ENCODE measurements around the gene PTGFRN.

PTGFRN gene

DNA sequence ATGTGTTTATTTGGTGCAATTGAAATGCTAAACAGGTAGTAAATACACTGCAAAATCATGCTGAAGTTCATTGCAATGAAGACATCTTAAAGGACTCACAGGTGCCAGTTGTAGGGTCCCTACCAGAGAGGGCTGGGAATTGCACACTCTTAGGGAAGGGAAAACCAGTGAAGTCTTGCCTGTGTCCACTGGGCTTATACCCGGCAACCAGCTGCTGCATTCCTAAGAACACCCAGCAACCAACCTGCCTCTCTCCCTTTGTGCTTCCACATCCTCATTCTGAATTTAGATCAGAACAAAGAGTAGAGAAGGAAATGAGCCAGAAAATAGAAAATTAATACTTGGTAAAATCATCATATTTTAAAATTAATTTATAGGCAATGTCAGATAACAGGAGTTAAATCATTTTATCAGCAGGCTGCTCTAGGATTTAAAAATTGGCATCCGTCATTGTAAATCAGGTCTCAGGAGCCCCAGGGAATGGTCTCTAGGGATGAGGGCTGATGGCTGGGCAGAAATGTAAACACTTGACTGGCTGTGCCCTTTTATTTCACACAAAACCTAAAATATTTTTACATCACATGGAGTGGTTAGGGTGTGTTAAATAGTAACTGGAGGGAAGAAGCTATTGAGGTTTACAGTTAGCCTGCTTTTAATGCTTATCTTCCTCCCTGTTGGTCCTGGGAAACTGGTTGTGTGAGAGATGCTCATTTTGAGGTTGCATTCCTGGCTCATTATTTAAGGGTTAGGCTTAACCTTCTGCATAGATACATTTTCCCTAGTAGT lies 31.3 kb downstream of the PTGFRN start:
- in situ Hi-C loops (cut with MboI; ENCODE audit: low sequenced_read_pairs) = no loop called here

DNA sequence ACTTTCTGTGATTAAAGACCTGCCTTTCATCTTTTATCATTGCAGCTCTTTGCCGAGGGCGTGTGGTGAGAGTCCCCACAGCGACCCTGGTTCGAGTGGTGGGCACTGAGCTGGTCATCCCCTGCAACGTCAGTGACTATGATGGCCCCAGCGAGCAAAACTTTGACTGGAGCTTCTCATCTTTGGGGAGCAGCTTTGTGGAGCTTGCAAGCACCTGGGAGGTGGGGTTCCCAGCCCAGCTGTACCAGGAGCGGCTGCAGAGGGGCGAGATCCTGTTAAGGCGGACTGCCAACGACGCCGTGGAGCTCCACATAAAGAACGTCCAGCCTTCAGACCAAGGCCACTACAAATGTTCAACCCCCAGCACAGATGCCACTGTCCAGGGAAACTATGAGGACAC lies 32.0 kb downstream of the PTGFRN start:
- in situ Hi-C loops (cut with MboI; ENCODE audit: low sequenced_read_pairs) = no loop called here

DNA sequence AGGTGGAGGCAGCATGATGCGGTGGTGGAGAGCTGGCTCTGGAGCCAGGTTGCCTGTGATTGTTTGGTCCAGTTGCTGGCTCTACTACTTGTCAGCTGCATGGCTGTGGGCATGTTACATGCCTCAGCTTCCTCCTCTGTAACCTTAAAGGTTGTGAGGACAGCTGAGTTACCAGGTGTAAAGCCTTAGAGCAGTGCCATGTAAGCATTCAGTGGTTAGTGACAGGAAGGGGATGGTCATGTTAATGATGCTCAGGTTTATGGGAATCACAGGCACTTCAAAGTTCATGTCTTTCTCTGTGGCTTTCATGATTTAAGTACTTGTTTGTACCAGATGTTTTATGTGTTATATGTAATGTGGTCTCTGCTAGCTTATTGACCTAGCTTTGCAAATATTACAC lies 32.6 kb downstream of the PTGFRN start:
- in situ Hi-C loops (cut with MboI; ENCODE audit: low sequenced_read_pairs) = no loop called here

DNA sequence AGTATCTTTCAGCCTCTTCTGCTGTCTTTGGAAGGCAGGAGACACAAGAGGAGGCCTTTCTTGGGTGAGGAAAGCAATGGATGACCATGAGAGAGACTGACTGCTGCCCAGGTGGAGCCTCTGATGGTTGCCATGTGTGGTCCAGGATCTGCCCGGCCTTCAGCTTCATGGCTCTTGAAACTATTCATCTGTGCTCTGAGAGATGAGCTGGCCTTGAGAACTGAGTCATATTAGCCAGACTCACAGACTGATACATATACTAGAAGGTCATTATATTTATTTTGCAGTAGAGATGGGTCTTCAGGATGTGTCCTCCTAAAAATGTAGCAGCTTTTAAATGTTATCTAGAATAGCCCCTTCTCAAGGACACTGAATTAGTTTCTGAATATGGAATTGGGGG lies 33.7 kb downstream of the PTGFRN start:
- in situ Hi-C loops (cut with MboI; ENCODE audit: low sequenced_read_pairs) = no loop called here

DNA sequence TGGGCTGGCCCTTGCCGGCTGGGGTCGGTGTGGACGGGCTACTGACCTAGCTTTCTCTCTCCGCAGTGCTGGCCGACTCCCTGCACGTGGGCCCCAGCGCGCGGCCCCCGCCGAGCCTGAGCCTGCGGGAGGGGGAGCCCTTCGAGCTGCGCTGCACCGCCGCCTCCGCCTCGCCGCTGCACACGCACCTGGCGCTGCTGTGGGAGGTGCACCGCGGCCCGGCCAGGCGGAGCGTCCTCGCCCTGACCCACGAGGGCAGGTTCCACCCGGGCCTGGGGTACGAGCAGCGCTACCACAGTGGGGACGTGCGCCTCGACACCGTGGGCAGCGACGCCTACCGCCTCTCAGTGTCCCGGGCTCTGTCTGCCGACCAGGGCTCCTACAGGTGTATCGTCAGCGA lies 34.9 kb downstream of the PTGFRN start:
- in situ Hi-C loops (cut with MboI; ENCODE audit: low sequenced_read_pairs) = no loop called here

DNA sequence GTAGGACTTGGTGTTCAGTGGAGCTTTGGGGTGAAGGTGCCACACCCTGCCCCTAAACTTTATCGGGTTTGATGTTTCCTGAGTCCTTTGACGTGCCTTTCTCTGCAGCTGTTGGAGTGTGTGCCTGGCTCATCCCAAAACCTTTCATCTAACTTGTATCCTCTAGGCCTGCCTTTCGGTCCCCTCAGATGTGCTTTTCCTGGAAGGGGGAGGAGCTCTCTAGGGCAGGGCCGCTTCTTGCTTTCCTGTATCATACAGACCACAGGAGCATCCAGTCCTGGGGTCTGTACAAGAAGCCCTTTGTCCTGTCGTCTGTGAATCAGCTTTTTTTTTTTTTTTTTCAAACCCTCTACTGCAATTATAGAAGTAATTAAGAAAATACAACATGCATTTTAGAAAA lies 35.7 kb downstream of the PTGFRN start:
- in situ Hi-C loops (cut with MboI; ENCODE audit: low sequenced_read_pairs) = no loop called here

DNA sequence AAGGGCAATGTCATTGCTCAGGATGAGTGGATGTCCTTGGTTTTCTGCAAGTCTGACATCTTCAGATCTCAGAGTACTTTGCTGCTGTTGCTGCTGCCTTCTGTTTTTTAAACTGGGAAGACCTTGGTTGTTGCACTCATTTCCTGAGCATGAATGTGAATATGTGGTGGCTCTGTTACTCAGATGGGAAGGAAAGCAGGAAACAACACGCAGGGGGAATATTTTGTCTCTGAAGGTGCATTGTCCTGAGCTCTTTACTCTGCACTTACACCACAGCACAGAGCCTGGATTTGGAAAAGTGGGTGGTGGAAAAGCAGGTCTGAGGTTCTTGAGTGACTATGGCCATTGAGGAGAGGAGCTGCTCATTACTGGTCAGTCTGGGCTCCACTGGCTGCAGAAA lies 36.3 kb downstream of the PTGFRN start:
- in situ Hi-C loops (cut with MboI; ENCODE audit: low sequenced_read_pairs) = no loop called here

DNA sequence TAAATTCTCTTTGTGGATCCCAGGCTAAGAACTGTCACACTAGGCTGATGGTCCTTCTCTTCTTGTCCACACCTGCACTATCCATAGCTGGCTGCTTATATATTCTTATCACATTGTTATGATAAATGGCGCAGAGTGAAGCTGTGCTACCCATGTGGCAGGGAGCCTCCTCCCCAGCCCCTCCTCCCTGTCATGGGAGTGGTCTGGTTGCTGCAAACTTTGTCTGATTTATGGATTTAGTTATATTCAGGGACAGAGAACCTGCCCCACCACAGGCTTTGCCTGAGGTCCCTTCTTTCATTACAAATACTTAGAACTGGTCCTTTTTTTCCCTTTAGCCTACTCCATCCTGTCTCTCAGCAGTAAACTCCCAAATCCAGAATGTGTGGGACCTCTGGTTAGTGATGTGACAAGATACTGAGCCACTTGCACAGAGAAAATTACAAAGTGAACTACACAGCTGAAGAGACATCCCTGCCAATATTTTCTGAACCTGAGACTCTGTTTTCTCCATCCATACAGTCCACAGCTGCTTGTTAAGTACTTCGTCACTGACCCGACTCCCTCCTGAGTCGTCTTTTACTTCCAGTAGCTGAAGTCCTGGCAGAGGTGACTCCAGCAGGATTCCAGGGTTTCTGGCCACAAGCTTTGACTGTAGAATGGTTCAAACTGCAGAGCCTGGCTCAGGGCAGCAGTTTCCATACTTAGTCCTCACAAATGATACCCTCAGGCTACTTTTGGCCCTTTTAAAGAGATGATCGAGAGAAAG lies 37.6 kb downstream of the PTGFRN start:
- in situ Hi-C loops (cut with MboI; ENCODE audit: low sequenced_read_pairs) = no loop called here

DNA sequence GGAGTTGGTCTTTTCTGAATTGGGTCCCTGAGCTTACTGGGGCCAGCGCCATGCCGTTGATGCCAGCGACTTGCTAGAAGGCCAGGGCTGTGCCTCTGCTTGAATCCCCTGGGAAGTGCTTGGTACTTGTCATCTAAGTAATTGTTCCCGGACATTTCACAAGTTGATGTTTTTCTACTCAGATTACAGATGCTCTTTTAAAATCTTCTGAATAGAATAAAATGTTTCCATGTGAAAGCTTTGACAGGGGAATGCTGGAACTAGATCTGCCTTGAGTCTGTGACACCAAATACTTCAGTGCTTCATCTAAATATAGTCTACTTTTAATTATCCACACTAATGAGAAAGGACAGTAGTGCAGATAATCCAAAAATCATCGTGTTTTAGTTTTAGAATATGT lies 38.3 kb downstream of the PTGFRN start:
- in situ Hi-C loops (cut with MboI; ENCODE audit: low sequenced_read_pairs) = no loop called here

DNA sequence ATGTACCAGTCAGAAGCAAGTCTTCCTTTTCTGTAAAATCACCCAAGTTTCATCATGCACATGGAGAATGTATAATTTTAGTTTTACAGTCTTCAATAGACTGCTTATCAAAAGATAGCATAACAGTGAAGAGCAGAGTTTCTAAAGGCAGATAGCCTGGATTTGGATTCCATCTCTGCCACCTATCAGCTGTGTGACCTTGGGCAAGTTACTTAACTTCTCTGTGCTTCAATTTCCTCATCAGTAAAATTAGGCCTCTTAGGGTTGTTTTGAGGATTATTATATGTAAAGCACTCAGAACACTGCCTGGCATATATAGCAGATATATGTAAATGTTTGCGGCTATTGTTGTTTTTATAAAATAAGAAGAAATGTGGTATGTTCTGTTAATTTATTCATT lies 38.9 kb downstream of the PTGFRN start:
- in situ Hi-C loops (cut with MboI; ENCODE audit: low sequenced_read_pairs) = no loop called here

DNA sequence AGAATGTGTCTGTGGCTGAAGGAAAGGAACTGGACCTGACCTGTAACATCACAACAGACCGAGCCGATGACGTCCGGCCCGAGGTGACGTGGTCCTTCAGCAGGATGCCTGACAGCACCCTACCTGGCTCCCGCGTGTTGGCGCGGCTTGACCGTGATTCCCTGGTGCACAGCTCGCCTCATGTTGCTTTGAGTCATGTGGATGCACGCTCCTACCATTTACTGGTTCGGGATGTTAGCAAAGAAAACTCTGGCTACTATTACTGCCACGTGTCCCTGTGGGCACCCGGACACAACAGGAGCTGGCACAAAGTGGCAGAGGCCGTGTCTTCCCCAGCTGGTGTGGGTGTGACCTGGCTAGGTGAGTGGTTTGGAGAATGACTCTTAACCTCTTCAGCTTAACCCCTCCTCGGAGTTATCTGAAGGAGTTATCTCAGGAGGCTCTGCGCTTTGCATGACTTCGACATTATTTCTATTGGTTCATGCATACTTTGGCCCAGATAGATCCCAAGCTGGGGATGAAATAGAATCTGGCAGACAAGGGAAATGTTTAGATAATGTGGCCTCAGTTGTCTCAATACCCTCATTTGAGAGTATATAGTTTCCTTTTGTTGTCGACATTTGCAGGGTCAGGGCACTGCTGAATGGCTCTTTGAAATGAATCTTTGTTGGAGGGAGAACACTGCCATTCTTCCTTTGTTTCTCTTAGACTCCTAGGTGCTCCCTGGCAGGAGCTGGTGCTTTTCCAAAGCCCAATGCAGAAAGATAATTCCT lies 39.7 kb downstream of the PTGFRN start:
- in situ Hi-C loops (cut with MboI; ENCODE audit: low sequenced_read_pairs) = no loop called here

DNA sequence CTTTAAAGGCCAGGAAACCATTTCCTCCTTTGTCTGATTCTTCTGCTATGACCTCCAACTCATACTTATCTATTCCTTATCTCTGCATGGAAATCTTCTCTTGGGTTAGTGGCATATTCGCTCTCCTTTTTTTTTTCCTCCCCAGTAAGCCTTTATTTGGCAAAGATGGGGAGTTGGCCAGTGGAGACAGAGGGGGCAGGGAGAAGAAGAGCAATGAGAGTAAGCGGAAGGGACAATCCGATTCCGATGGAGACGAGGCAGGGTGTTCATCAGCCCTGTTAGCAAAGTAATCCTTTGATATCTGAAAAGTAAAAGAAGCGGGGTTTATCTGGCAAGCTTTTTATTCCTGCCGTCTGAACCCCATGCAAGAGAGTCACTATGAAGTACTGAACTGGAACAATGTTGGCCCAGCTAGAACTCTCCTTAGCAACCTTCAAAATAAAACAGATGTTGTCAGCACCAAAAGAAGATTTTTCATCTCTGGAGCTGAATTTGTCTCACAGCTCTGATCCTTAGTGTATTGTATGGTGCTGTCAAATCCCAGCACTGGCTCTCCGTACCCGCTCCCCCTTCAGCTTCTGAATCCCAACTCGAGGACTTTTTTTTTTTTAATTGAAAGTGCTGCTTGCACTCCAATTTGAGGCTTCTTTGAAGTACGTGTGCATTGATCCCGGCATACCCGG lies 40.9 kb downstream of the PTGFRN start:
- in situ Hi-C loops (cut with MboI; ENCODE audit: low sequenced_read_pairs) = no loop called here

DNA sequence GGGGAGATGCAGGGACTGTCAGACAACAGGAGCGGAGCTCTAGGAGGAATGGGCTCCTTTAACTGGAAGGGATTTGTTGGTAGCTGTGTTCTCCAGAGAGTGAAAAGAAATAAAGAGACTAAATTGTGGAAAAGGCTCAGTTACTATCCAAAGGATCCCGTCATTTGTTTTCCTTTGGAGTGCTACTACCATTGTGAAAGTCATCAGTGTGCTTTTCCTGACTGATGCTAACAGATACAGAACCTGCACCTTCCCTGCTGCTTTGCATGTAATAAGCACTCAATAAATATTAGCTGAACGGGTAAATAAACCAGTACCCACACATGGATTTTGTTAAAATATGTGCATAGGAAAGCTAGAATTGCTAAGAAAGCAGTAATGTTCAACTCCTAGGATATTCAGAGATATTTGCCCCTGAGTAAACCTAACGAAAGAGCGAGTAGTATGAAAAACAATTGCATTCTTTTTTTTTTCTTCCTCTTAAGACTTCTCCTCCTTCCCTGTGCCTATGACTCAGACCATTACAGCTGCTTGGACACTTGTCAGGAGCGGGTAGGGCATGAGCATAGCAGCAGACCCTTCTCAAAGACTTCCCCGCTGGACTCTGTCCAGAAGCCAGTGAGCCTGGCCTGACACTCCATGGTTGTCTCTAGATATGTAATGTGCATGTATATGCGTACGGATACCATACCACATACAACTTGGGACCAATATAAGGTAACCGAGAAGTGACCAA lies 41.7 kb downstream of the PTGFRN start:
- in situ Hi-C loops (cut with MboI; ENCODE audit: low sequenced_read_pairs) = no loop called here

DNA sequence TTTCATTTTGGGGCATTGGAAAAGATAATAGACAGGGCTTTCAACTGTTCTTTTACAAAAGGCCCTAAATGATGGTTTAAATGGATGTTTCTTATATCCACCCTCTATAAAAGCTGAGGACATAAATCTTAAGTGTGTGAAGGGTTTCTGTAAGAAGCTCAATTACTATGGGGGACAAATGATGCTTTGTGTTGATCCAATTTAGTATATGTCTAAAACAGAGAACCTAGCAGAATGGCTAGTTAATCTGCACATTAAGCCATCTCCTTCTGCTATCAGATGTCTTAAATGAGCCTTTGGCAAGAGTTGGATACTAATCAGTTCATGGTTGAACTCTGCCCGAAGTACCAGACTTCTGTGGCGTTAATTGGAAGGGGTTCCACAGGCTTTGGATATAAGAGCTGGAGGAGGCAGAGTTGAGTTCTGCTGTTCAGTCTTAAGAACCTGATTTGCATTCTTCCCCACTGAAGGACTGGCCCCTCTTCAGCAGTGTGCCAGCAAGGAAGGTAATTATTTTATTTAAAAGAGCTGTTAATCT lies 43.1 kb downstream of the PTGFRN start:
- in situ Hi-C loops (cut with MboI; ENCODE audit: low sequenced_read_pairs) = no loop called here

DNA sequence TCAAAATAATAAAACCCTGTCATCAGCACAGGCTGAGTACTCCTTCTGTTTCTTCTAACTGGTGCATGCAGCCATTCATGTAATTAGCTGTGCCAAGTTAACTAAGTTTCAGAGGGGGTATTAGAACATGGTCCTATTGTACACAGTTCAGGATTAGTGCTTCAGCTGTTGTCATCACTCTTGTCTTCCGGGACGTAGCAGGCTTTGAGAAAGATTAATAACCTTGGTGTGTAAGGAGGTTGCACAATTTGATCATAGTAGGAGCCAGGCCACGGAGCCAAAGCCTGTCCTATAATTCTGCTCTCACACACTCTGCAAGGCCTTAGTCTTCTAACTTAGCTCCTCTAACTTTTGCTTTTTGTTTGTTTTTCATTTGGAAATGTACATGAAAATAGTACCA lies 44.7 kb downstream of the PTGFRN start:
- in situ Hi-C loops (cut with MboI; ENCODE audit: low sequenced_read_pairs) = no loop called here

DNA sequence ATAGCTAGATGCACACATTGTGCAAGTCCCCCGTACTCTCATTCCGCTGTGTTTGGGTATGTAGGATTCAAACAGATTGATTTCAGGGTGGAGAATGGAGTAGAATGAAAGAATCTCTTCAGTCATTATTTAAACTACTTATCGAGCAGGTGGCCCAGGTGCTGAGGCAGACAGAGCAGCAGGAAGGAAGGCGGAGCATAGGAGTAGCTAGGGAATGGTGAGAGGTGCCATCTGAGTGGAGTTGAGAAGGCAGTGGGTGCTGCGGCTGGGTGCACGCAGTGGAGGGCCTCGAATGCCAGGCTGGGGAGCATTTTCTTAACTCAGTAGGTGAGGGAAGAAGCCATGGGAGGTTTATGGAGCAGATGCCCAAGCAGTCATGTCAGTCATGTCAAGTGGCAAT lies 46.7 kb downstream of the PTGFRN start:
- in situ Hi-C loops (cut with MboI; ENCODE audit: low sequenced_read_pairs) = no loop called here

DNA sequence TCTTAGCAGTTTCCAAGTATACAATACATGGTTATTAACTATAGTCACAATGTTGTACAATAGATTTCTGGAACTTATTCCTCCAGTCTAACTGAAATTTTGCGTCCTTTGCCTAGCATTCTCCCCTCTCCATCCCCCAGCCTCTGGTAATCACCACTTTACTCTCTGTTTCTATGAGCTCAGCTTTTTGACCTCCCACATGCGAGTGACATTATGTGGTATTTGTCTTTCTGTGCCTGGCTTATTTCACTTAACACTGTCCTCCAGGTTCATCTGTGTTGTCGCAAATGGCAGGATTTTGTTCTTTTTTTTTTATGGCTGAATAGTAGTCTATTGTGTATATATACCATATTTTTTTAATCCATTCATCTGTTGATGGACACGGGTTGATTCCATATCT lies 47.9 kb downstream of the PTGFRN start:
- in situ Hi-C loops (cut with MboI; ENCODE audit: low sequenced_read_pairs) = no loop called here

DNA sequence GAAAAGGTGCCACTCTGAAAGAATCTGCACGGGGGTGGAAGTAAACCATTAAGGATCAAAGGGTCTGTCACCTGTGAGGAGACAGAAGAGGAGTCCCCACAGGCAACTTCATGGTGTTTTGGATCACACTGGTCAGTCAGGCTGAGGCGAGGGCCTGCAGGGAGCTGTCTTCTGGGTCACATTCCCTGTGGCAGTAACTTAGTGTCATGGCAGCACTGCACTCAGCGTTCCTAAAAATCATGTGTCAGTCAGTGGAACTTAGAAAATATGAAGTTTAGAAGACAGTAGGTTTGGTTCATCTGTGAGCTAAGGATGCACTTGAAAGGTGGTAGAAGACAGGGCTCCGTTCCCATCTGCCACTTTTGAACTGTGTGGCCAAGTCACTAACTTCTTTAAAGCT lies 48.4 kb downstream of the PTGFRN start:
- in situ Hi-C loops (cut with MboI; ENCODE audit: low sequenced_read_pairs) = no loop called here

DNA sequence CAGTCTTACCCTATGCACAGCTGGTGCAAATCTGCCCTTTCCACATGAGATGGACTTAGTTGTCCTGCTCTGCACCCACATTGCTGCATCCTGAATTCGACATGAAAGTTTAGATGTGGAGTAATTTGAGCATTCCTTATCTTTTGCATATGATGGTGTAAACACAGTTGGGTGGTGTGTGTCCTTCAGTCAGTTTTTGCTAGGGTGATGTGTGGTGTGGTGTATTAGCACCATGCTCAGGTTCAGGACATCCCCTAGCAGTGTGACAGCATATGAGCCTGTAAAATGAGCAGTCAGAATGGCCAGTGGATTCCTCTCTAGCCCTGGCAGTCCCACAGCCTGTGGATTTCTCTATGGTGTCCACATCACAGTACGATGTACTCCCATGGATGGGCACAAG lies 49.3 kb downstream of the PTGFRN start:
- in situ Hi-C loops (cut with MboI; ENCODE audit: low sequenced_read_pairs) = no loop called here

DNA sequence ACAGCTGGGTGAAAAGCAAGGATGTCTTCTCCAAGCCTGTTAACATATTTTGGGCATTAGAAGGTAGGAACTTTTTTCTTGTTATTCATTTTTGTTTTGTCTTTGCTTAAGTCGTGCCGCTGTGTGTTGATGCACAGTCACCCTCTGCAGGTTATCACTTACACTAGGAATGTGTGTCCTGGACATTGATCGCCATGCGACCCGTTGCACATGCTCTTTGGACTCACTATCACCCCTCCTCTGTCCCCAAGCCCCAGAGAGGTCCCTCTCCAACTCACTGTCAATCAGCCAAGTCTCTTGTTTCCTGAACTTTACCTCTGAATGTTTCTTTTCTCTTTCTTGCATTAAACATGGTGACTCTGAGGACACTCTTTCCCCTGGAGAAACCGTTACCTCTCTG lies 51.9 kb downstream of the PTGFRN start:
- in situ Hi-C loops (cut with MboI; ENCODE audit: low sequenced_read_pairs) = no loop called here
